UCSD-AML1 (cell line): ENCODE measurements around the gene GNG2.

Experiments used
- DNase-seq: peaks from one replicate; lab custom pipeline; 2025; ENCODE audit not compliant: unreplicated experiment; lab: John Stamatoyannopoulos, UW

GNG2 gene

DNA sequence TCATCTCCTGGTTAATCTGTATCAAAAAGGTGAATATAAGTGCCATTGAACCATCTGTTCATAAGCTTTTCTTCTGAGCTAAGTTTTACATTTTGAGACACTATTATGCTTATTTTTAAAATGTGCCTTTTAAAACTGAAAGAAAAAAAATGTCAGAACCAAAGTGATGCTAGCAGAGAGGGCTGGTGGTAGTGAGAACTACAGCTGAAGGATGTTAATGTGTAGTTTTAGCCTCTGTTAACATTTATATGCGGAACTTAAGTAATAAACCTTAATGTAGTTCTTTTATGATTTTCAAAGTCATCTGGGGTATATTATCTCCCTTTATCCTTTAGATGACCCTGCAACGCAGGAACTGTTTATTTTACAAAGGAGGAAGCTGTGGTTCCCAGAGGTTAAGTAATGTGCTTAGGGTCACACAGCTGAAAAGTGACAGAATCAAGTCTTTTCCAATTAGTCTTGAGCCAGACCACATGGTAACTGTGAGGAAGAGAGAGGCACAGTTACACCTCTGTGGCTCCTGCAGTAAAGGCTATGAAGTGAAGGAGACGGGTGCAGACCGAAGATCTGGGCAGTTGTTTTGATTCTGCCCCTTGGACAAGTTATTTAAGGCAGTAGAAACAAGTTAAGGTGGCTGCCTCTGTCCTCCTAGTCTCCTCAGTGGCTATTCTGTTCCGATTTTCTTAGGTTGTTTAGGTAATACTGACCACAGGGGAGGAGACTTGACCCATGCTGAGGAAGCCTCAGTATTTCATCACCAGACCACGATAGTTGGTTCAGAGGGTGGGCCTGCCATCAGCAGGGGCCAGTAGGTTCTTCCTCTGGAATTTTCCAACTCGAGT lies 23.9 kb downstream of the GNG2 start:
- DNase-seq = peak; percentile 10

DNA sequence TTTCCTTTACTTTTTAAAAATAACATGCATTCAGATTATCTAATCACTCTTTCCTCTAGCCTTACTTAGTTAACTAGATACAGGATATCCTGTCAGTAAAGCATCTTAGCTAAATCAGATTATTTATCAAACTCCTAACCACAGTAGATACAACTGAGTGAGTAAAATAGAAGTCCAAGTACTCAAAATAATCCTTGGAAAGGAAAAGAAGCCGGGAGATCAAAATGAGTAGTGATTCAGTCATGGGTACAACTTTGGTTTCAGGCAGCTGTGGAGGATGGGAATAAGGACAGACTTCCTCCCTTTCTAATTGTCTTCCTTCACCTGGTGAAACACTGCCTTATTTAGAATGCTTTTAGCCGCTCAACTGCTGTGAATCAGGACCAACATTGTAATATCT lies 29.4 kb downstream of the GNG2 start:
- no peak for DNase-seq

DNA sequence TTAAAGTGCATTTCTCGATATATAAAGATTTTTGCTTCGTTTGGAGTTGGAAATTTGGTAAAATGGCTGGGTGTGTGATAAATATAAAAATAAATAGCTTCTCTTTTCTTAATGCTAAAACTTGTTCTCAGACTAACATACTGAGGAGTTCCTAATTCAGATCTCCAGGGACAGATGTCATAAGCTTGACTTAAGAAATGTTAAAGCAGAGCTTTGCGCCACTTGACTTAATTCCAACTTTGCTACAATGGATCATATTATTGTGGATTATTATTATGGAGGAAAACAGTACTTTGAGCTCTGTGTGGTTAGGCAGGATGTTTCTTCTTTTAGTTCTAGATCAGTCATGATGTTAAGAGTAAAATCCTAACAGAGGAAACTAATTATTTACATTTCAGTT lies 33.8 kb downstream of the GNG2 start:
- DNase-seq = no peak

DNA sequence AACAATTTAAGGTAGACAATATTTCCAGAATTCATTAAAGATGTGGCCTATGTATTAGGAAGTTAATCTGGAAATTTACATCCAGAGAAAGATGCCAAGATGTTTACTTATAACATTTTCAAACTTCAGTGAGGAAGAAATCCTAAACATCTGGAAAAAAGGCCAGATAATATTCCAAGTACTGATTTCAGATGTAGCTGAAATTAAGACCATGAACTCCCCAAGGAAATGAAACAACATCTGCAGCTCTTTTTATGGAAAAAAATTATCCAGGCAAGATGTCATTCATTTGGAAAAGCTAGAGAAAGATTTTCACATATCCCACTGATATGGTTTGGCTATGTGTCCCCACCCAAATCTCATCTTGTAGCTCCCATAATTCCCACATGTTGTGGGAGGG lies 35.0 kb downstream of the GNG2 start:
- DNase-seq = no peak

DNA sequence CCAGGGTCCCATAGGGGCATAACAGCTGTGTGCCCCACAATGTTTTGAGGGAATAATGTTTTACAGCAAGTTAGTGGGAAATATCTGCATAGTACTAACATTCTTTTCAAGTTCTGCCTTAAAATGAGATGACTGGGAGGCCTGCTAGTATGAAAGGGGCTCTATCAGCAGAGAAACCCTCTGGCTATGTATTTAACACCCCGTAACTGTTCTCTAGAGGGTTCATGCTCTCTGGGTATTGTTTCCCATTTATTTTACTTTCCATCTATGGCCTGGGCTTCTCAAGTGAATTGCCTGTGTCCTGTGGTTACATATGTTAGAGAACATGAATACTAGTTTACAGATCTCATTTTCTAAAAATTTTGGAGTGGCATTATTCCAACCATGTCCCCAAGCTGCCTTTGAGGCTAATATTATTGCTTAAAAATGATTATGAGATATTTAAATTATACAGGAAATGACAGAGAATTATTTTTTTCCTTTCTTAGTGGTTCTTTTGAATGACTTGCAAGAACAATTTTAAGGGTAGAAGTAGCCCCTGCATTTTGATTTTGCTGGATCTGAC lies 37.5 kb downstream of the GNG2 start:
- DNase-seq = no peak

DNA sequence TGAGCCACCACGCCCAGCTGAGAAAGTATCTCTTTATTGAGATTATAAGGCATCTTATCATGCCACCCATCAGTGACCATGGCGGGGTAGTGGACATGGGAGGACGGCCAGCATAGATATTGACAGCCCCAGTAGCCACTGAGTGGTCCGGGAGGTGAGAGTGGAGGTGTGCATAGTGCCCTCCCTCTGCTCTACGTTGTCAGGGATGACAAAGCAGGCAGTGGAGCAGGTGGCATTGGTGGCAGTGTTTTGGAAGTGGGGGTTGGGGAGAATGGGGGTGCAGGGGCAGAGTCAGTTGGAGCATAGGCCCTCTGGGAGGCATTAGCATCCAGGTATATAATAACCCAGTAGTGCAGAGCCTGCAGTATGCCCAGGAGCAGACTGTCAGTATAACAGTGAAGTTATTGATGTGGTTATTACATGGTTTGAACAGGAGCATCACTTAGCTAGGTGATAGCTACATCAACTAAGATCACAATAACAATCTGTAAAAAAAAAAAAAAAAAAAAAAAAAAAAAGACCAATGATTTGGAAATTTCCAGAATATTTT lies 41.1 kb downstream of the GNG2 start:
- no peak for DNase-seq

DNA sequence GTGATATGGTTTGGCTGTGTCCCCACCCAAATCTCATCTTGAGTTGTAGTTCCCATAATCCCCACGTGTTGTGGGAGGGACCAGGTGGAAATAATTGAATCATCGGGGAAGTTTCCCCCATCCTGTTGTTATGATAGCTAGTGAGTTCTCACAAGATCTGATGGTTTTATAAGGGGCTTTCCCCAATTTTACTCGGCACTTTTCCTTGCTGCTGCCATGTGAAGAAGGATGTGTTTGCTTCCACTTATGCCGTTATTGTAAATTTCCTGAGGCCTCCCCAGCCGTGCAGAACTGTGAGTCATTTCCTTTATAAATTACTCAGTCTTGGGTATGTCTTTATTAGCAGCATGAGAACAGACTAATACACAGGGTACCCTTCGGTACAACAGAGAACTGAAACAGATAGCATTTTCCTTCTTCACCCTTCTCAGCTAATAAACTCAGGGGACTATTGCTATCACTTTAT lies 45.3 kb downstream of the GNG2 start:
- peak; percentile 9 for DNase-seq

DNA sequence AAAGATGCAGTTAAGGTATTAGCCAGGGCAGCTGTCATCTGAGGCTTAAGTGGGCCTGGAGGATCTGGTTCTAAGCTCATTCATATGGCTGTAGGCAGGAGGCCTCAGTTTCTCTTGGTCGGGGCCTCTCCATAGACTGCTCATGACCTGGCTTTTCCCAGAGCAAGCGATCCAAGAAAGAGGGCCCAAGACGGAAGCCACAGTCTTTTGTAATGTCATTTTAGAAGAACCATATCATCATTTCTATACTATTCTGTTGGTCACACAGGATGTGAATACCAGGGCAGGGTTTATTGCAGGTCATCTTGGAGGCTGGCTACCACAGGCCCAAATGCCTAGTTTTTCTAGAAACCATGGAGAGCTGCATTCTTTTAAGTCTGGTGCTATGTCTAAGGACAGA lies 47.7 kb downstream of the GNG2 start:
- no peak for DNase-seq

DNA sequence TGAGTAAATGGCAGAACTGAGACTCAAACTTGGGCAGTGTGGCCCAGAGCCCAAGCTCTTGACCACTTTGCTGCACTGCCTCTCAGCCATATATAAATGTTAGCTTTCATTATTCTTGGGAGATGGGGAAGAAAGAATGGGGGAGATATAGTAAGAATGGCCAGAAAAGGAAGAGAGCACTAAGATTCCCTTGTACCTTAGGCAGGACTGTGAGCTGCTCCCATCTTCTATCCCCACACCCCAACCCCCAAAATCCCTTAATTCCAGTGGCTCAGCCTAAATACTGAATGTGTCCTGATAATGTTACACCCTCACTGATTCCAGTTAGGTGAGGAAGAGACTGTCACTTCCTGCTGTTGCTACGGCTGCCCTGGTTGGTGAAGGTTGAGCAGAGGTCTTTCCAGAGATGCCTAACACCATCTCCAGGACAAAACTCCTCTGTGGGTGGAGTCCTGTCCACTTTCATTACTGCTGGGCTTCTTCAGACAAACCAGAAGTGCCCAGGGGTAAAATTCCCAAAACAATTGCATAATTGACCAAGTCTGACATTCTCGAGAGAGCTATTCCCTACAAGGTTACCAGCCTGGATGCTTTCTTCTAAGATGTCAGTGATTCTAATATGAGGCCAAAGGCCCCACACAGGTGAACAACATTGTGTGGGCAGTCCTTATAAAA lies 51.8 kb downstream of the GNG2 start:
- no peak for DNase-seq

DNA sequence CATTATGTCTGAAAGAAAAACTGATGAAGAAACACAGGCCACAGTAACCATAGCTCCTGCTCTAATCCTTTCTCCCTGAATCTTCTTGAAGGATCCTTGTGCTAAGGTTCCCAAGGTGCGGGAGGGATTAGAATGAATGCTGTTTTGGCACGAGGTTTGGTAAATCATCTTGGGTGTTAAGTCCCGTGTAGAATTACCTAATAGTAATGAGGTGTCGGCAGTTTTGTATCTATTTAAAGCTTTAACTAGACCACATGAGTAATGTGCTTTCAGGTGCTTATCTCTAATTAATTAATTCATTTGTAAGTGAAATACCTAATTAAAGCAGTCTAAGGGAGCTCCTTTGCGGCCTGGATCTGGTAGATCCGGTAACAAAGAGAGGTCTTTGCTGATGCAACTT lies 53.9 kb downstream of the GNG2 start:
- DNase-seq = no peak

DNA sequence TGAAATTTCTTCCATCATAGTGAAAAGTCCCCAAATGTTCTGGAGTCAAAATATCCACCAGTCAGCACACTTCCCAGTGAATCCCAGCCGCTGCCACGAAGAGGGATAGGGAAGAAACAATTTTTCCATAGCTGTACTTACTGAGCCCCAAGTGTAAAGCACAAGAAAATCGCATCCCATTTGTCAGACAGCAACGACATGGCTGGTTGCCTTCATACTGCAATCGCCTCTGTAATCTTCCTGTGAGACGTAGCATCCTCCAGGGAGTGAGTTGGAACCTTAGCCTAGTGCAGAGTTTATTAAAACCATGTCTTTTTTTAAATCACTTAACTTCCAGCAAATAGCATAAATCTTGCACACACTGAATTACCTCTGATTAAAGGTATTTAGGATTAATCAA lies 56.8 kb downstream of the GNG2 start:
- no peak for DNase-seq

DNA sequence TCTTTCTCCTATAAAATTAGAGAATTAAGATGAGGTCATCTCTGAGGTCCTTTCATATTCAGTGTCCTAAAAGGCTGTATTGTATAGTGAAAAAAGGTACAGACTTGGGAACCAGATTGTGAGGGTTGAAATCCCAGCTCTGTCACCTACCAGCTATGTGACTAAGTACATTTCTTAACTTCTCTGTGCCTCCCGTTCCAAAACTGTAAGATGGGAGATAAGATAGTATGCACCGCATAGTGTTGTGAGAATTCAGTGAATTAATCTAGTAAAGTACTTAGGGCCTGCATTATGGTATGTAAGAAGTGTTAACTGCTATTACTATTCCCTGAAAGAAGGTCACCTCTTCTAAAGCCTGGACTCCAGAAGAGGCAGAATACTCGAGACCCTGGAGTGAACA lies 60.6 kb downstream of the GNG2 start:
- no peak for DNase-seq

DNA sequence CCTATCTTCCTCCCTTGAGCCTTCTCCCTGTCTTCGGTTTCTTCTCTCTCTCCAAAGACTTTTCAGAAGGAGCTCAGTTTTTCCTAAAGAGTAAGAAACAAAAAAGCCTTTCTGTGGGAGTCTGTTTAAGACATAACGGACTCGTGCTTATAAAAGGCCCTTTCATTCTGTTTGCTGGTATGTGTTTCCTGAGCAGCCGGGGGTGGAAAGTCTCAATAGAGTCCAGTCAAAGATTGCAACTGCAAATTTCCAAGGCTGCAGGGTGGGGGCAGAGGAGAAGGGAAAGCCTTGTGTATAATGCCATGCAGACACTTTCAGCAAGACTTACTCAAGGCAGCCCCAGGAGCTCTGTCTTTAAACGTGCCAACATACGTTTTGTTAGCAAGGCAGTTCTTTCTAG lies 62.2 kb downstream of the GNG2 start:
- no peak for DNase-seq

DNA sequence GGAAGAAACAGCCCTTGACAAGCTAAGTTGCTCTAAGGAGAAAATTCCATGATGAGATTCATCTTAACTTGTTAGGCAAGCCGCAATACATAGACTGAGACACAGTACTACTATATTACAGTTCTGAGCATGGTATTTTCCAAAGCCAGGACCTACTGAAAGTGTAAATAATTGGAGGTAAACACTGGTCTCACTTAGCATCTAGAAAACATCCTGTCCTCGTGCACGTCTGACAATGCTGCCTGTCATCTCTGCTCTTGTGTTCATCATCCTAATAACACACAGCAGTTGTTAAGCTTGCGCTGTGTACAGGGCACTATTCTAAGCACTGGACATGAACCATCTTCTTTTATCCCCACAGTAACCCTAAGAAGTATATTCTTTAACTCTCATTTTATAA lies 64.2 kb downstream of the GNG2 start:
- no peak for DNase-seq

DNA sequence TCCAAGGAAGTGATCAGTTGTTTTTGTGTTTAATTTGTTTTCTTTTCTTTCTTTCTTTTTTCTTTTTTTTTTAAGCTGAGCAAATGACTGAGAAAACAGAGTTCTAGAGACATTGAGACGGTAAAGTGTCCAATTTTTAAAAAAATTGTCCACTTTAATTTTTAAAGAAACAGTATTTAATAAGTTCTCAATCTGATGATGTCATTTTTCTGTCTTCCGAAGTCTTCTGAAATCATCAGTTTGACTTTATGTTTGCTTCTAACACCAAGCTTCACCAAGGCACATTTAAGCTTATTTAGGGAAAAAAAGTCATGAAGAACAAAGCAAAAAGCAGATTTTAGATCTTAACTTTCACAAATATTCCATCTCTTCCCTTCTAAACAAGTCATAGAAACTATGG lies 65.6 kb downstream of the GNG2 start:
- DNase-seq = no peak

DNA sequence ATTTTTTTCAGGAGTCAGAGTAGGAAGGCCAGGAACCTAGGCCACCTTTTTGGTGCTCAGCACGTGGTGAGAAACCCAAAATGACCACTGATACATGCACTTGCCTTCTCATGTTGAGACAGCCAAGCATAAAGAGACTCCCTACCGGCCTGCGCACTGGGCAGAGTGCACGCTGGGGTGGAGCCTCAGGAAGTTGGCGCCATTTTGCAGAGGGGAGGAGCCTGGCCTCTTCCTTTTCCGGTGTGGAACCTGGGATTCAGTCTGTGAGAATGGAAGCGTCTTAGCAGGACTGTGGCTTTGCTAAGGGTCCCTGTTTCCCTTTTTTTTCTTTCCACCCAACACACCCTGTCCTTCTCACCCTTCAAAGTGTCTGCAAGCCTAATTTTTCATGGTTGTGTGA lies 66.0 kb downstream of the GNG2 start:
- no peak for DNase-seq

DNA sequence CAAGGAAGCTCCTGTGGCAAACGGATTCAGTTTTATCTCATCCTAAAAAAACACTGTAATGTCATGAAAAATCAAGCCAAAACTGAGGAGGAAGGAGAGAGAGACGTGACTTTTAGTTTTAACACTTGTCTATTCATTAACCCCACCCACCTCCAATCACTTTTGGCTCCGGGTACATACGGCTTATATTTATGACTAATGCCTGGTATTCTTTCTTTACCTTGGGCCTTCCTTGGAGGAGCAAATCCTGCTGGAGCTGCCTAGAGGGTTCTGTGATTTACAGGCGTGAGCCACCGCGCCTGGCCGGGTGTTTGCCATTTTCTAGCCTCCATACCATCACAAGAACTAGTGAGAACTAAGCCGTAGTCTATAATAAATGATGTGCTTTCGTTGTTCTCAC lies 68.2 kb downstream of the GNG2 start:
- no peak for DNase-seq

DNA sequence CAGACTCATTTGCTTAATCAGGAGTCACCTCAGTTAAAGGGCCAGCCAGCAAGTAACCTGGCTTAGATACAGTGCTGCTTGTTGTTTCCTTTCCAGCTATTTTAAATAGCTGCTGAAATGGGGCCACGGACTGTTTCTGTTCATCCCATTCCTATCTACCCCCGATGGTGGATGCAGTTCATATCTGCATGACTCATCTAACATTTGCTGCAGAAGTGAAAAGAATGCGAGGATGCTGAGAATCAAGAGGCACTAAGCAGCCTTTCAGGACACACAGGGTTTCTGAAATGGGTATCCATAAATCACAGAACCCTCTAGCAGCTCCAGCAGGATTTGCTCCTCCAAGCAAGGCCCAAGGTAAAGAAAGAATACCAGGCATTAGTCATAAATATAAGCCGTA lies 68.8 kb downstream of the GNG2 start:
- DNase-seq = no peak

DNA sequence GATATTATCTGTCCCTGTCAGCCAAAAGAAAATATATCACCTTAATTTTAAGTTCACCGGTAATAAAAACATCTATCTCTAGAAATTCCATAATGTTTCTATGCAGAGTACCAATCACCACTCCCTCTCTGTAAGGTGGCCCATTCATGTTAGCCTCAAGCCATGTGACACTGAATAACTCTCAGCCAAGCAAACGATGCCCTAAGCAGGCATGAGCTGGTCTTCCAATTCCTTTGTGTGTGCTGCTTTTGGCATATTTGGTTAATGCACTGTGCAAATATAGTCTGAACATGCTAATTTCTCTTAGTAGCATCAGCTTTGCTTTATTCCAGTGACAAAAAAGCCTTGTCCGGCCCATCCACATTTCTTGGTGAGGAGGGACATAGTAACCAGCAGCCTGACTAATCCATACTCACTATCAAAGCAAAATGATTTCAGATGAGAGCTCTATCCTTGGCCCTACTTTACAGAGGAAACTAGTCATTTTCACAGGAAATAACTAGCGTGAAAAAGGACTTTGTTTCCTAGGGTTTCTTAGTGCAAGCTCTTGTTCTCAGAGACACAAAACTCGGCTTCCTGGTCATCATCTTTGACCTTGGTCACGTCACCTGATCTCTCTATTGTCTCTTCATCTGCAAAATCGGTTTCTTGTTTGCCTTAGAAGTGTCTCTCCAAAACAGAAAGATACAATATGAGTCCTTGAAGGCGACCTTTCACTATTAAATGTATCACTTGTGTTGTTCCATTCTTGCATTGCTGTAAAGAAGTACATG lies 69.7 kb downstream of the GNG2 start:
- DNase-seq = no peak

DNA sequence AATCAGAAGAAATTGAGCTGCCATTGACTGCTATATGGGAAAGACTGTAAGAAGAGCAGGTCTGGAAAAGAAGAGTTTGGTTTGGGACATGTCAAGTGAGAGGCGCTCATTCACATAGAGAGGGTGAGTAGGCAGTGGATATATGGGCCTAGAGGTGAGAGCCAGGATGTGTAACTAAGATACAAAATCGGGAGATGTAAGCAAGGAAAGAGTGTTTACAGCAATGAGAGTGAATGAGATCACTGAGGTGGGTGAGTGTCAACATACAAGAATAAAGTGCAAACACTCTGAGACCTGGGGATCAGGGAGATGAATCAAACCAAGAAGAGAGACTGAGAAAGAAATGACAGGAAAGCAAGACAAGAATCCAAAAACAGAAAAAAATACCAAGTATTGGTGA lies 70.9 kb downstream of the GNG2 start:
- no peak for DNase-seq

DNA sequence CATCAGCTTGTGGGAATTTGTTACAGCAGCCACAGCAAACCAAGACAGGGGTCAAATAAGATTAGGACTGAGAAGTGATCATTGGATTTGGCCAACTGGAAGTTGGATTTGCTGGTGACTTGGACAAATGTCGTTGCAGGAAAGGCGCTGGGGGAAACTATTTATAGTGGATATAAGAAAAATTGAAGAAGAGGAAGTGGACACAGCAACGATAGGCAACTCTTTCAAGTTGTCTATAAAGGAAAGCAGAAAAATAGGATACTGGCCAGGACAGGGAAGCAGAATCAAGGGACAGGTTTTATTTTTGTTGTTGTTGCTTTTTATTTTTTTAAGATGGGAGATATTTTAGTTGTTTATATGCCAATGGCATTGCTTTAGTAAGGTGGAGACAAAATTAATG lies 72.8 kb downstream of the GNG2 start:
- no peak for DNase-seq
